Measurements from ENCODE around the gene ITGB6. TPM values are rescaled to one million over a fixed set of nuclear protein-coding genes. Genes with fewer than 3 reads are reported as not detected.
"Not testable (repeated sequence)": the region's sequence is repeated elsewhere in the genome, so short reads cannot be mapped to it uniquely, and the experiment has no call there.

The ITGB6 gene
- polyA plus RNA-seq, 1 experiment, result not detected

GRCh38 chr2:160199053-160199452 is 1.0 kb downstream of the ITGB6 start:
- Histone ChIP-seq H3K27me3 (ENCODE audit: control insufficient read depth, insufficient read depth, low read length) (no peaks in the 10 kb centered on the region), H3K27ac (ENCODE audit: low read depth, low read length) (no peak overlapping the region), H3K9me3 (ENCODE audit: control insufficient read depth, insufficient read depth, low read length) (no peaks in the 10 kb centered on the region), H3K4me3 (ENCODE audit: low read depth, low read length) (no peak overlapping the region)
- no peak for DNase-seq (ENCODE audit: low read depth, low spot score)
- TF ChIP-seq CTCF (IDR thresholded peaks at IDR 0.05; ENCODE audit: low read depth, low read length), result no peak
- CTCF ChIA-PET, result no interaction called here
- POLR2A ChIA-PET, result no interaction called here

- POLR2A ChIA-PET, result no interaction called here
- no peak for TF ChIP-seq CTCF (IDR thresholded peaks at IDR 0.05; ENCODE audit: low read depth, low read length)
- no peak overlapping the region for H3K27ac ChIP-seq (ENCODE audit: low read depth, low read length)
- H3K4me3 ChIP-seq (ENCODE audit: low read depth, low read length), result no peak overlapping the region
- H3K27me3 ChIP-seq (ENCODE audit: control insufficient read depth, insufficient read depth, low read length), result no peaks in the 10 kb centered on the region
- DNase-seq (ENCODE audit: low read depth, low spot score), result no peak
- H3K9me3 ChIP-seq (ENCODE audit: control insufficient read depth, insufficient read depth, low read length), result no peaks in the 10 kb centered on the region
- CTCF ChIA-PET, result no interaction called here
These were observed 2.5 kb downstream of the ITGB6 start for GRCh38 chr2:160197587-160197986.

GRCh38 chr2:160194946-160195345 is 5.1 kb downstream of the ITGB6 start:
- ChIA-PET POLR2A (no interaction called here), CTCF (no interaction called here)
- Histone ChIP-seq H3K27ac (ENCODE audit: low read depth, low read length) (no peak overlapping the region), H3K4me3 (ENCODE audit: low read depth, low read length) (no peak overlapping the region), H3K9me3 (ENCODE audit: control insufficient read depth, insufficient read depth, low read length) (no peaks in the 10 kb centered on the region), H3K27me3 (ENCODE audit: control insufficient read depth, insufficient read depth, low read length) (no peaks in the 10 kb centered on the region)
- no peak for DNase-seq (ENCODE audit: low read depth, low spot score)
- TF ChIP-seq CTCF (IDR thresholded peaks at IDR 0.05; ENCODE audit: low read depth, low read length), result no peak

- Histone ChIP-seq H3K27ac (ENCODE audit: low read depth, low read length) (no peak overlapping the region), H3K9me3 (ENCODE audit: control insufficient read depth, insufficient read depth, low read length) (no peaks in the 10 kb centered on the region), H3K27me3 (ENCODE audit: control insufficient read depth, insufficient read depth, low read length) (no peaks in the 10 kb centered on the region), H3K4me3 (ENCODE audit: low read depth, low read length) (no peak overlapping the region)
- no peak for TF ChIP-seq CTCF (IDR thresholded peaks at IDR 0.05; ENCODE audit: low read depth, low read length)
- ChIA-PET CTCF (no interaction called here), POLR2A (no interaction called here)
- DNase-seq (ENCODE audit: low read depth, low spot score), result no peak
These were observed 5.7 kb downstream of the ITGB6 start for GRCh38 chr2:160194351-160194750.

- H3K27ac ChIP-seq (ENCODE audit: low read depth, low read length), result peak overlapping the region; percentile 21
- H3K4me3 ChIP-seq (ENCODE audit: low read depth, low read length); H3K27me3 ChIP-seq (ENCODE audit: control insufficient read depth, insufficient read depth, low read length); H3K9me3 ChIP-seq (ENCODE audit: control insufficient read depth, insufficient read depth, low read length); CTCF ChIA-PET; POLR2A ChIA-PET: not testable (repeated sequence)
- peak; percentile 6 for DNase-seq (ENCODE audit: low read depth, low spot score)
These were observed 18.8 kb downstream of the ITGB6 start for GRCh38 chr2:160181146-160181836.

- CTCF ChIA-PET, result interaction anchor here (0.6 kb wide), 1 partner anchor 233 kb away, joined by 3 read pairs; no protein-coding TSS in a partner anchor
- not testable (repeated sequence) for H3K4me3 ChIP-seq (ENCODE audit: low read depth, low read length)
These were observed 19.4 kb downstream of the ITGB6 start for GRCh38 chr2:160180690-160181089.

More at GRCh38 chr2:160180690-160181089, 19.4 kb downstream of the ITGB6 start:
- peak overlapping the region; percentile 21 for H3K27ac ChIP-seq (ENCODE audit: low read depth, low read length)
- POLR2A ChIA-PET; DNase-seq (ENCODE audit: low read depth, low spot score); H3K27me3 ChIP-seq (ENCODE audit: control insufficient read depth, insufficient read depth, low read length); H3K9me3 ChIP-seq (ENCODE audit: control insufficient read depth, insufficient read depth, low read length): not testable (repeated sequence)

Data from AG04450 (cell line).